HG03060 (cell line): ENCODE measurements around the gene KCNK6.
A peak's percentile ranks its signal among the peaks of the same experiment; 100 is the strongest.
"Not testable (repeated sequence)": the region's sequence is repeated elsewhere in the genome, so short reads cannot be mapped to it uniquely, and the experiment has no call there.

Experiments
- ATAC-seq: cut with Tn5 transposase; IDR thresholded peaks from one replicate; pipeline ENCODE4 v1.9.1; 2021; ENCODE audit warnings: low read depth, moderate number of reproducible peaks; ENCODE audit not compliant: unreplicated experiment

The KCNK6 gene

DNA sequence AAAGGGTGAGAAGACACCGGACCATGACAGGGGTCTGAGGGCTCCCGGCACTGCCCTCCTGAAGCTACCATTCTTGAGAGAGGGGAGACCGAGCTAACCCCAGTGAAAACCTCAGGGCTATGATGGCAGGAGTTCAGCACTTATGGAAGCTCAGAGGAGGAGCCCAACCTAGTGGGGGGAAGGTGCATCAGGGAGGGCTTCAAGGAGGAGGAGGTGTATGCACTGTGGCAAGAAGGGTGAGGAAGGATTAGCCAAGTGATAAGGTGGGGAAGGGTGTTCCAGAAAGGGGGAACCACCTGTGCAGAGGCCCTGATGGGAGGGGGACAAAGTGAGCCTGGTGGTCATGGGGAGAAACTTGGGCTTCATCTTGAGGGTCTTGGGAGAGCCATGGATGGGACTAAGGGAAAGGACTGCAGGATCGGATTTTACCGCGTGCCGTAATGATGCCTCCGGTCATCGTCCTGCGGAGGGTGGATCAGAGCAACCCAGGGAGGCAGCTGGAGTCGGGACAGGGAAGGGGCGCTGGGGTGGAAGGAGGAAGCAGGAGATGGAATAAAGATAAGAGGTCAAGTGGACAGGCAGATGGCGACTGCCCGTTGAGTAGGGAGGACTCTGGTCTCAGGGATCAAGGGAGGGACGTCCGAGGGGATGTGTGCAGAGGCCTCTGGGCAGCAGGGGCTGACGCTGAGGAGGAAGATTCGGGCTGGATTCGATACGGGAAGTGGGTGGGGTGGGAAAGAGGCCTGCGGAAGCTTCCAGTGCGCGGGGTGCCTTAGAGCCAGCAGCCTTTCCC, 41.4 kb downstream of the KCNK6 start:
- ATAC-seq: no peak

GRCh38 chr19:38361633-38362075, 42.0 kb downstream of the KCNK6 start:
- ATAC-seq: no peak

GRCh38 chr19:38362076-38362945, 42.7 kb downstream of the KCNK6 start:
- no peak for ATAC-seq

DNA sequence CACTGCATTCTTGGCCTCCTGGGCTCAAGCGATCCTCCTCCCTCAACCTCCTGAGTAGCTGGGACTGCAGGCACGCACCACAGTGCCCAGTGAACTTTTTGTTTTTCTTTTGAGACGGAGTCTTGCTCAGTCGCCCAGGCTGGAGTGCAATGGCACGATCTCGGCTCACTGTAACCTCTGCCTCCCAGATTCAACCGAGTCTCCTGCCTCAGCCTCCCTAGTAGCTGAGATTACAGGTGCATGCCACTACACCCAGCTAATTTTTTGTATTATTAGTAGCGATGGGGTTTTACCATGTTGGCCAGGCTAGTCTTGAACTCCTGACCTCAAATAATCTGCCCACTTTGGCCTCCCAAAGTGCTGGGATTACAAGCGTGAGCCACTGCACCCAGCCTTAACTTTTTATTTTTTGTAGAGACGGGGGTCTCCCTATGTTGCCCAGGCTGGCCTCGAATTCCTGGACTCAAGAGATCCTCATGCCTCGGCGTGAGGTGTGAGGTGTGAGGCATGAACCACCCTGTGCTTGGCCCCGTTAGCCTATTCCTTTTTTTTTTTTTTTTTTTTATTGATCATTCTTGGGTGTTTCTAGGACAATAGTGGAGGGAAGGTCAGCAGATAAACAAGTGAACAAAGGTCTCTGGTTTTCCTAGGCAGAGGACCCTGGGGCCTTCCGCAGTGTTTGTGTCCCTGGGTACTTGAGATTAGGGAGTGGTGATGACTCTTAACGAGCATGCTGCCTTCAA, 43.5 kb downstream of the KCNK6 start:
- ATAC-seq: not testable (repeated sequence)

- ATAC-seq: no peak
Observed at GRCh38 chr19:38367041-38367440, 47.4 kb downstream of the KCNK6 start.

GRCh38 chr19:38369584-38369983, 49.9 kb downstream of the KCNK6 start:
- ATAC-seq: no peak

GRCh38 chr19:38370299-38370698, 50.7 kb downstream of the KCNK6 start:
- no peak for ATAC-seq

DNA sequence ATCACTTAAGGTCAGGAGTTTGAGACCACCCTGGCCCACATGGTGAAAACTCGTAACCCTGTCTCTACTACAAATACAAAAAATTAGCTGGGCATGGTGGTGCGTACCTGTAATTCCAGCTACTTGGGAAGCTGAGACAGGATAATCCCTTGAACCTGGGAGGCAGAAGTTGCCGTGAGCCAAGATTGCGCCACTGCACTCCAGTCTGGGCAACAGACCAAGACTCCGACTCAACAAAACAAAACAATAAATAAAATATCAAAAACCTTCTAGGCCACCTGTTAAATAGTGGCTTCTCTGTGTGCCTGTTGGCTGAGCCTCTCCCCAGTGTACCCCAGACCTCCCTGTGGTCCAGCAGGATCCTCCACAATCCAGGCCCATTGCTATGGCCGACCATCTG, 51.4 kb downstream of the KCNK6 start:
- no peak for ATAC-seq

GRCh38 chr19:38373907-38374331, 54.3 kb downstream of the KCNK6 start:
- no peak for ATAC-seq

DNA sequence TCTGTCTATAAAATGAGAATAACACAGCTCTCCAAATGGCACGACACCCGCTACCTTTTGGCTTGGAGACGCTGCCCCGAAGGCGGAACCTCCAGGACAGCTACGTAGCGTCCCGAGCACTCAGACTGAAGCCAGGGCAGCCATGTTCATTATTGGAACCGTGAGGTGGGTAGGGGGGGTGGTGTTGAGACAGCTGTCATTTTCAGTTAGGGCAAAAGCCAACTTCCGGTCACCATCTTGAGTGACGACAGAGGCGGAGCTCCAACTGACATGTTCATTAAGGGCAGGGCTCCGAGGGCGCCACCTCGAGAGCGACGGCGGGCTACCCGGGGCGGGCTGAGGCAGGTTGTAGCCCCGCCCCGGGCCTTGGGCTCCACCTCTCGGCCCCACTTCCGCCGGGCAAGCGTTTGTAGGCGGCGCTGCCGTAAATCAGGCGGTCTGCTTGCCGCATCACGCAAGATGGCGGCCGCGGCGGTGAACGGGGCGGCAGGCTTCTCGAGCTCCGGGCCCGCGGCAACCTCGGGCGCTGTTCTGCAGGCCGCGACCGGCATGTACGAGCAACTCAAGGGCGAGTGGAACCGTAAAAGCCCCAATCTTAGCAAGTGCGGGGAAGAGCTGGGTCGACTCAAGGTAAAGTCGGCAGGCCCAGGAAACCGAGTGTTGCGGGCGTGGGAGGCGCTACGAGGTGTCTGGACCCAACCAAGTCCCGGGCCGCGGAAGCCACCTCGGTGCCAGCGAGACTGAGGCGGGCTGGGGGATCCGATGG, 54.9 kb downstream of the KCNK6 start, which contains the start of gene PSMD8:
Gene PSMD8, plus strand, starts transcription at position 240 of the 766 bp plus-strand sequence. Its CDS starts 31 bp downstream, at position 271.
- peak; percentile 92 for ATAC-seq

- no peak for ATAC-seq
Observed at GRCh38 chr19:38375098-38375493, 55.5 kb downstream of the KCNK6 start.

GRCh38 chr19:38375748-38376147, 56.1 kb downstream of the KCNK6 start:
- ATAC-seq: no peak

- no peak for ATAC-seq
Observed at GRCh38 chr19:38376576-38376975, 56.9 kb downstream of the KCNK6 start.

DNA sequence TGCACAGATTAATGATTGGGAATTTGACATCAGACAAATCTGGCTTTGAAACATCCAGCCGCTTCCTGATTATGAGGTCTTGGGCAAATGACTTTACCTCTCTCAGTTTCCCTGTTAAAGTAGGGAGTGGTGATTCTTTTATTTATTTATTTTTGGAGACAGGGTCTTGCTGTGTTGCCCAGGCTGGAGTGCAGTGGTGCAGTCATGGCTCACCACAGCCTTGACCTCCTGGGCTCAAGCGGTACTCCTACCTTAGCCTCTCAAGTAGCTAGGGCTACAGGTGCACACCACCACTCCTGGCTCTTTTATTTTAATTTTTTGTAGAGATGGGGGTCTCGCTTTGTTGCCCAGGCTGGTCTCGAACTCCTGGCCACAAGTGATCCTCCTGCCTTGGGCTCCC, 57.4 kb downstream of the KCNK6 start:
- no peak for ATAC-seq

- no peak for ATAC-seq
Observed at GRCh38 chr19:38378866-38379265, 59.2 kb downstream of the KCNK6 start.

DNA sequence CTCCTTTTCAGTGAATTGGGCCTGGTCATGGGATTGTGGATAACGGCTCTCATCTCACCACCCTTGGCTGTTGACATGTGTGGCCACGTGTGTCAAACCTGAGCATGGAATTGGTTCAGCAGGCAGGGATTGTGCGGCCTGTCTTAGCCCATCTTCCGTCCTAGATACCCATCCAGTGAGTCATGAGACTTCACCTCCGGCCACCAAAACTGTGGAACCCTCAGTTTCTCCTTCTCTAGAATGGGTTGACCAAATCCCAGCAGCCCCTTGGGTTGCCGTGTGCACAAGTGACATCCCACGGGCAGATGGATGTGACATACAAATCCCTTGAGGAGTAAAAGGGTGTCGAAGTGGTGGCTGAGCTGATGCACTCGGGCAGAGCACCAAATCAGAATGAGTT, 61.5 kb downstream of the KCNK6 start:
- ATAC-seq: no peak
